Astrocyte (in vitro differentiated cells and primary cell): ENCODE results near the gene HNRNPA2B1.

Experiments
- EZH2 ChIP-seq: IDR thresholded peaks from 2 replicates; pipeline ENCODE4 v1.6.1; 2012; ENCODE audit warnings: mild to moderate bottlenecking, low read length, inconsistent platforms; ENCODE audit not compliant: insufficient read depth
- TF ChIP-seq, protein P1 (sequence below): IDR thresholded peaks from 2 replicates; pipeline ENCODE4 v1.5.1; 2011; ENCODE audit warnings: low read depth, mild to moderate bottlenecking, inconsistent platforms, low read length, moderate library complexity; ENCODE audit not compliant: insufficient read depth

DNA sequence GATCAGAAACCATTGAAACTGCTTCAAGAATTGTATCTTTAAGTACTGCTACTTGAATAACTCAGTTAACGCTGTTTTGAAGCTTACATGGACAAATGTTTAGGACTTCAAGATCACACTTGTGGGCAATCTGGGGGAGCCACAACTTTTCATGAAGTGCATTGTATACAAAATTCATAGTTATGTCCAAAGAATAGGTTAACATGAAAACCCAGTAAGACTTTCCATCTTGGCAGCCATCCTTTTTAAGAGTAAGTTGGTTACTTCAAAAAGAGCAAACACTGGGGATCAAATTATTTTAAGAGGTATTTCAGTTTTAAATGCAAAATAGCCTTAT lies 14.7 kb downstream of the HNRNPA2B1 start:
- TF ChIP-seq, protein P1, sequence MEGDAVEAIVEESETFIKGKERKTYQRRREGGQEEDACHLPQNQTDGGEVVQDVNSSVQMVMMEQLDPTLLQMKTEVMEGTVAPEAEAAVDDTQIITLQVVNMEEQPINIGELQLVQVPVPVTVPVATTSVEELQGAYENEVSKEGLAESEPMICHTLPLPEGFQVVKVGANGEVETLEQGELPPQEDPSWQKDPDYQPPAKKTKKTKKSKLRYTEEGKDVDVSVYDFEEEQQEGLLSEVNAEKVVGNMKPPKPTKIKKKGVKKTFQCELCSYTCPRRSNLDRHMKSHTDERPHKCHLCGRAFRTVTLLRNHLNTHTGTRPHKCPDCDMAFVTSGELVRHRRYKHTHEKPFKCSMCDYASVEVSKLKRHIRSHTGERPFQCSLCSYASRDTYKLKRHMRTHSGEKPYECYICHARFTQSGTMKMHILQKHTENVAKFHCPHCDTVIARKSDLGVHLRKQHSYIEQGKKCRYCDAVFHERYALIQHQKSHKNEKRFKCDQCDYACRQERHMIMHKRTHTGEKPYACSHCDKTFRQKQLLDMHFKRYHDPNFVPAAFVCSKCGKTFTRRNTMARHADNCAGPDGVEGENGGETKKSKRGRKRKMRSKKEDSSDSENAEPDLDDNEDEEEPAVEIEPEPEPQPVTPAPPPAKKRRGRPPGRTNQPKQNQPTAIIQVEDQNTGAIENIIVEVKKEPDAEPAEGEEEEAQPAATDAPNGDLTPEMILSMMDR = no peak
- TF ChIP-seq EZH2 = no peak
